Brain microvascular endothelial cell (primary cell): ENCODE results near the gene C1QBP.

Experiments
- DNase-seq: peaks from one replicate; pipeline ENCODE4 v3.0.0-alpha.2; 2020
- H3K27ac ChIP-seq: fragments of 250-450 bp; sonication (Bioruptor Pico); 2 replicates; pipeline ENCODE4 v1.5.1; 2020; ENCODE audit warnings: mild to moderate bottlenecking, moderate library complexity
- H3K27me3 ChIP-seq: fragments of 250-450 bp; sonication (Bioruptor Pico); replicated peaks from 2 replicates; pipeline ENCODE4 v1.5.1; 2020; ENCODE audit warnings: mild to moderate bottlenecking
- H3K36me3 ChIP-seq: fragments of 250-450 bp; sonication (Bioruptor Pico); replicated peaks from 2 replicates; pipeline ENCODE4 v1.5.1; 2020; ENCODE audit warnings: mild to moderate bottlenecking
- H3K4me3 ChIP-seq: 2 replicates; pipeline ENCODE4 v1.5.1; 2011; ENCODE audit warnings: low read depth, mild to moderate bottlenecking, control low read depth, low read length, moderate library complexity
- CTCF ChIP-seq: IDR thresholded peaks from 2 replicates; pipeline ENCODE4 v1.5.1; 2011; ENCODE audit warnings: low read depth, mild to moderate bottlenecking, moderate library complexity, low read length, control low read depth, inconsistent platforms; ENCODE audit errors: missing control alignments
- in situ Hi-C: cut with HindIII; loops from 2 replicates; pipeline ENCODE4 v1.10.0; 2017; ENCODE audit warnings: low sequenced_read_pairs, low pct_ligation_motif_present

The C1QBP gene

GRCh38 chr17:5481451-5481850 lies 42.5 kb upstream of the C1QBP start:
- no peak overlapping the region for H3K27ac ChIP-seq
- in situ Hi-C loops = no loop called here
- no peaks in the 10 kb centered on the region for H3K27me3 ChIP-seq
- no peak overlapping the region for H3K4me3 ChIP-seq
- peaks cover 33% of the 10 kb centered on the region for H3K36me3 ChIP-seq
- no peak for DNase-seq
- no peak for TF ChIP-seq CTCF

GRCh38 chr17:5480962-5481361 lies 42.0 kb upstream of the C1QBP start:
- peaks cover 35% of the 10 kb centered on the region for H3K36me3 ChIP-seq
- in situ Hi-C loops = no loop called here
- H3K4me3 ChIP-seq = no peak overlapping the region
- H3K27me3 ChIP-seq = no peaks in the 10 kb centered on the region
- H3K27ac ChIP-seq = no peak overlapping the region
- no peak for DNase-seq
- TF ChIP-seq CTCF = no peak

- in situ Hi-C loops = no loop called here
- H3K36me3 ChIP-seq = peaks cover 49% of the 10 kb centered on the region
- TF ChIP-seq CTCF = no peak
- H3K27ac ChIP-seq = no peak overlapping the region
- no peak for DNase-seq
- no peaks in the 10 kb centered on the region for H3K27me3 ChIP-seq
- H3K4me3 ChIP-seq = no peak overlapping the region
Observed at GRCh38 chr17:5478992-5479391, 40.0 kb upstream of the C1QBP start.

- DNase-seq = no peak
- no peaks in the 10 kb centered on the region for H3K27me3 ChIP-seq
- H3K36me3 ChIP-seq = peaks cover 39% of the 10 kb centered on the region
- H3K4me3 ChIP-seq = no peak overlapping the region
- H3K27ac ChIP-seq = no peak overlapping the region
- TF ChIP-seq CTCF = no peak
- in situ Hi-C loops = no loop called here
Observed at GRCh38 chr17:5473906-5474305, 35.0 kb upstream of the C1QBP start.

- Histone ChIP-seq H3K27ac (no peak overlapping the region), H3K4me3 (no peak overlapping the region), H3K36me3 (peaks cover 29% of the 10 kb centered on the region), H3K27me3 (no peaks in the 10 kb centered on the region)
- DNase-seq = no peak
- in situ Hi-C loops = no loop called here
- no peak for TF ChIP-seq CTCF
Observed at GRCh38 chr17:5472511-5472910, 33.6 kb upstream of the C1QBP start.

GRCh38 chr17:5468075-5468473 lies 29.1 kb upstream of the C1QBP start:
- in situ Hi-C loops = no loop called here
- H3K27me3 ChIP-seq = no peaks in the 10 kb centered on the region
- no peak for DNase-seq
- TF ChIP-seq CTCF = no peak
- no peak overlapping the region for H3K27ac ChIP-seq
- H3K4me3 ChIP-seq = peak overlapping the region; percentile 86
- H3K36me3 ChIP-seq = peaks cover 3% of the 10 kb centered on the region
